Measurements from ENCODE around the gene BDKRB2.

BDKRB2 gene

DNA sequence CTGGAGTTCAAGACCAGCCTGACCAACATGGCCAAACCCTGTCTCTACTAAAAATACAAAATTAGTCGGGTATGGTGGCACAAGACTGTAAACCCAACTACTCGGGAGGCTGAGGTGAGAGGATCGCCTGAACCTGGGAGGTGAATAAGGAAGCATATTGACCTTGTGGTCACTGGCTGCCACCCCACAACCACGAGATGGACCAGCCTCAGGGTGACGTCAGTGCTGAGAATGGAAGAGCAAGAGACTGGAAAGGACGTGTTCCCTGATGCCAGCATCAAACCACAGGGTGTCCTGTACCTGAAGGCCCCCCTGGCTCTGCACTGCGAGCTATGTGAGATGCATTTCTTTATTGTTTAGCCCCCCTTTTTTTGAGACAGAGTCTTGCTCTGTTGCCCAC lies 45.9 kb upstream of the BDKRB2 start:
- Histone ChIP-seq H3K27ac (ENCODE audit: low read length) (no peak overlapping the region), H3K4me3 (ENCODE audit: low read length) (no peak overlapping the region), H3K9ac (ENCODE audit: low read length) (no peak overlapping the region), H3K4me1 (ENCODE audit: low read length) (no peaks in the 10 kb centered on the region), H2AFZ (ENCODE audit: low read depth, low read length) (no peak overlapping the region), H3K9me3 (ENCODE audit: insufficient read depth, low read length) (no peaks in the 10 kb centered on the region), H3K36me3 (replicated peaks; ENCODE audit: low read depth, low read length) (no peaks in the 10 kb centered on the region), H3K4me2 (ENCODE audit: low read length) (no peak overlapping the region), H3K79me2 (ENCODE audit: low read length) (no peaks in the 10 kb centered on the region), H4K20me1 (ENCODE audit: insufficient read depth, low read length) (no peaks in the 10 kb centered on the region), H3K27me3 (ENCODE audit: low read depth, low read length) (no peaks in the 10 kb centered on the region; the same call in 1 of the 2 replicates)
- TF ChIP-seq, protein P1, sequence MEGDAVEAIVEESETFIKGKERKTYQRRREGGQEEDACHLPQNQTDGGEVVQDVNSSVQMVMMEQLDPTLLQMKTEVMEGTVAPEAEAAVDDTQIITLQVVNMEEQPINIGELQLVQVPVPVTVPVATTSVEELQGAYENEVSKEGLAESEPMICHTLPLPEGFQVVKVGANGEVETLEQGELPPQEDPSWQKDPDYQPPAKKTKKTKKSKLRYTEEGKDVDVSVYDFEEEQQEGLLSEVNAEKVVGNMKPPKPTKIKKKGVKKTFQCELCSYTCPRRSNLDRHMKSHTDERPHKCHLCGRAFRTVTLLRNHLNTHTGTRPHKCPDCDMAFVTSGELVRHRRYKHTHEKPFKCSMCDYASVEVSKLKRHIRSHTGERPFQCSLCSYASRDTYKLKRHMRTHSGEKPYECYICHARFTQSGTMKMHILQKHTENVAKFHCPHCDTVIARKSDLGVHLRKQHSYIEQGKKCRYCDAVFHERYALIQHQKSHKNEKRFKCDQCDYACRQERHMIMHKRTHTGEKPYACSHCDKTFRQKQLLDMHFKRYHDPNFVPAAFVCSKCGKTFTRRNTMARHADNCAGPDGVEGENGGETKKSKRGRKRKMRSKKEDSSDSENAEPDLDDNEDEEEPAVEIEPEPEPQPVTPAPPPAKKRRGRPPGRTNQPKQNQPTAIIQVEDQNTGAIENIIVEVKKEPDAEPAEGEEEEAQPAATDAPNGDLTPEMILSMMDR (IDR thresholded peaks at IDR 0.05; ENCODE audit: low read depth, low read length), result no peak

DNA sequence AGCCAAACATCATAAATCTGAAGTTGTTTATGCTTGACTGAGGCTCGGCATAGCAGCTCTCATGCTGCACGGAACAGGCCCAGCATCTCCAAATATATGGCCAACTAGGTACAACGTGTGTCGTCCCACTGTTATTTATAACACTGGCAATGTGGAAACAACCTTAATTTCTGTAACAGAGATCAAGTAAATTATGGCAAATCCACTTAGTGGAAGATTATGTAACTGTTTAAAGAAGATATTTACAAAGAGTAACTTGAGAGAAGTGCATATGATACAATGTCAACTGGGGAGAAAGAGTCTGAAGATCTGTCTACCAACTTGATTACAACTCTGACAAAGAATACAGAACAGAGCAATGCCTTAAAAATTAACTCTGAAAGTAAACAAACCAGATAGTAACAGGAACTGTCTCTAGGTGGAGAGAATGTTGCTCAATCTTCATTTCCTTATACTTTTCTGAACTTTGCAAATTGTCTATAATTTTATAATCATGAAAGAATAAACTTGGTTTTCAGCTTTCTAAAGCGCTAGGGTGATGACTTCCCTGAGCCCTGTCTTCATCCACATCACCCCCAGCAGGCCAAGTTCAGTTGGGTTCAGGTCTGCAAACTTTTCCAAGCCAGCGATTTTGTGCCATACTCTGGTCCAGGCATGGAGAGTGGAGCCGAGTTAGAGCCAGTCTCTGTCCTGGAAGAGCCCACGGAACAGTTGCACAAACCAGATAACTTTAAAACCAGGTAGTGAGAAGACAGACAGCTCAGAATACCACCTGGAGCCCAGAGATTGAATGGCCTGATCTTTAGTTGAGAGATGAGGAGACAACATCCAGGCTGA lies 44.3 kb upstream of the BDKRB2 start:
- Histone ChIP-seq H3K4me2 (ENCODE audit: low read length) (no peak overlapping the region), H3K4me1 (ENCODE audit: low read length) (no peaks in the 10 kb centered on the region), H3K79me2 (ENCODE audit: low read length) (no peaks in the 10 kb centered on the region), H2AFZ (ENCODE audit: low read depth, low read length) (no peak overlapping the region), H3K27me3 (ENCODE audit: low read depth, low read length) (no peaks in the 10 kb centered on the region; the same call in 1 of the 2 replicates), H4K20me1 (ENCODE audit: insufficient read depth, low read length) (no peaks in the 10 kb centered on the region), H3K9me3 (ENCODE audit: insufficient read depth, low read length) (no peaks in the 10 kb centered on the region), H3K9ac (ENCODE audit: low read length) (no peak overlapping the region), H3K27ac (ENCODE audit: low read length) (no peak overlapping the region), H3K36me3 (replicated peaks; ENCODE audit: low read depth, low read length) (no peaks in the 10 kb centered on the region), H3K4me3 (ENCODE audit: low read length) (no peak overlapping the region)
- no peak for TF ChIP-seq EZH2phosphoT487 (IDR thresholded peaks at IDR 0.05; ENCODE audit: low read depth)
- TF ChIP-seq, protein P1 (IDR thresholded peaks at IDR 0.05; ENCODE audit: low read depth, low read length), result no peak

DNA sequence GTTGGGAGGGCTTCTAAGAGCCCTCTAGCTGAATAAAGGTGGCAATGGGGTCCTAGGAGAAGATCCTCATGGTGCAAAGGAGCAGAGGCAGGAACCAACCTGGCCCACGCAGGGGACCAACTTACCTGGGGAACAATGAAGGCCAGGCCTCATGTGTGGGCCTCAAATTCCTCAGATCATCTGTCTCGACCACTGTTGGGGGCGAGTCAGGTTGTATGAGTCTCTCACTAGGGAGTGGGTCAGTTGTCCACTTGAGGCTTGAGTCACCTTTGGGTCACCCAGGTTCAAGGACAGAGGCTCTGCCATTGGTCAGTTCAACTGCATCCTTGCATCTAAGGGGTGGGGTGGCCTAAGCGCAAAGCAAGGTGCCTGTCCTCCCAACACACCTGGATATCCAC lies 43.7 kb upstream of the BDKRB2 start:
- TF ChIP-seq EZH2phosphoT487 (IDR thresholded peaks at IDR 0.05; ENCODE audit: low read depth), result no peak
- TF ChIP-seq, protein P1 (IDR thresholded peaks at IDR 0.05; ENCODE audit: low read depth, low read length), result no peak
- no peaks in the 10 kb centered on the region for H3K9me3 ChIP-seq (ENCODE audit: insufficient read depth, low read length)
- no peak overlapping the region for H3K9ac ChIP-seq (ENCODE audit: low read length)
- no peaks in the 10 kb centered on the region; the same call in 1 of the 2 replicates for H3K27me3 ChIP-seq (ENCODE audit: low read depth, low read length)
- H4K20me1 ChIP-seq (ENCODE audit: insufficient read depth, low read length), result no peaks in the 10 kb centered on the region
- H3K4me3 ChIP-seq (ENCODE audit: low read length), result no peak overlapping the region
- no peak overlapping the region for H3K27ac ChIP-seq (ENCODE audit: low read length)
- H3K4me2 ChIP-seq (ENCODE audit: low read length), result no peak overlapping the region
- H2AFZ ChIP-seq (ENCODE audit: low read depth, low read length), result no peak overlapping the region
- no peaks in the 10 kb centered on the region for H3K79me2 ChIP-seq (ENCODE audit: low read length)
- H3K4me1 ChIP-seq (ENCODE audit: low read length), result no peaks in the 10 kb centered on the region
- no peaks in the 10 kb centered on the region for H3K36me3 ChIP-seq (replicated peaks; ENCODE audit: low read depth, low read length)

DNA sequence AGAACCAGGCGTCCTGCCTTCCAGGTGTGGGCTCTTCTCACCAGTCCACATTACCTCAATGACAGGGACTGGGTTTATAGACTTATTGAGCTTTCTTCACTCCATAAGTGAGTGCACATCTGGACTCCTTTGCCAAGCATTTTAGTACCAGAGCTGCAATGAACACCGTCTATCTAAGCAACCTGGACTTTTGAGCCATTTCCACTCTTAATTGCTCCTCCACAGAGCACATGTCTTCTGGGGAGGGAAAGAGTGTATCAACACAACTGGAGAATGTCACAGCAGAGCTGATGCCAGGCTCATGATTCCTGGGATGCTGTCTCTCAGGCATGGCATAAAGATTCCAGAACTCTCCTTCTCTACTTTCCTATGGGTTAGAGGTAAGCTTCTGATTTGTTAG lies 43.0 kb upstream of the BDKRB2 start:
- no peaks in the 10 kb centered on the region for H3K4me1 ChIP-seq (ENCODE audit: low read length)
- no peaks in the 10 kb centered on the region for H3K9me3 ChIP-seq (ENCODE audit: insufficient read depth, low read length)
- no peaks in the 10 kb centered on the region; the same call in 1 of the 2 replicates for H3K27me3 ChIP-seq (ENCODE audit: low read depth, low read length)
- H3K79me2 ChIP-seq (ENCODE audit: low read length), result no peaks in the 10 kb centered on the region
- no peak overlapping the region for H3K4me2 ChIP-seq (ENCODE audit: low read length)
- TF ChIP-seq, protein P1 (IDR thresholded peaks at IDR 0.05; ENCODE audit: low read depth, low read length), result no peak
- no peak for TF ChIP-seq EZH2phosphoT487 (IDR thresholded peaks at IDR 0.05; ENCODE audit: low read depth)
- no peak overlapping the region for H2AFZ ChIP-seq (ENCODE audit: low read depth, low read length)
- no peaks in the 10 kb centered on the region for H3K36me3 ChIP-seq (replicated peaks; ENCODE audit: low read depth, low read length)
- H4K20me1 ChIP-seq (ENCODE audit: insufficient read depth, low read length), result no peaks in the 10 kb centered on the region
- no peak overlapping the region for H3K4me3 ChIP-seq (ENCODE audit: low read length)
- no peak overlapping the region for H3K9ac ChIP-seq (ENCODE audit: low read length)
- no peak overlapping the region for H3K27ac ChIP-seq (ENCODE audit: low read length)

Measured in OCI-LY3 (cell line).